OCI-LY7 (cell line): Measurements from ENCODE around the gene COL25A1. TPM values are rescaled to one million over a fixed set of nuclear protein-coding genes. Genes with fewer than 3 reads are reported as not detected.

Experiments
- BruUV-seq: library from RNA; stranded (reverse); fragments of 400-500 nt; replicated peaks from 2 replicates; lab custom pipeline; 2021; lab: Mats Ljungman, UMichigan
- CTCF ChIA-PET: fragments of 300-600 bp; sonication (Branson Sonifier 250); formaldehyde crosslinking; loops from one replicate; lab custom pipeline; 2022; ENCODE audit warnings: antibody characterized with exemption; ENCODE audit not compliant: unreplicated experiment; lab: Charles Lee
- POLR2A ChIA-PET: fragments of 300-600 bp; sonication (Branson Sonifier 250); formaldehyde crosslinking; loops from one replicate; lab custom pipeline; 2022; ENCODE audit warnings: antibody characterized with exemption; lab: Charles Lee
- DNase-seq: peaks from one replicate; pipeline ENCODE4 v3.0.0-alpha.2; 2015; ENCODE audit warnings: low spot score
- H2AFZ ChIP-seq: fragments of 200-600 bp; sonication (generic), shearing (Covaris generic); 2 replicates; pipeline ENCODE4 v1.6.1; 2014; ENCODE audit warnings: mild to moderate bottlenecking, antibody characterized with exemption, low read length, moderate library complexity
- H3K27ac ChIP-seq: fragments of 200-600 bp; sonication (generic); 2 replicates; pipeline ENCODE4 v1.5.1; 2014; ENCODE audit warnings: mixed run types, low read depth, mild to moderate bottlenecking, moderate library complexity, low read length, inconsistent platforms; ENCODE audit not compliant: poor library complexity, severe bottlenecking
- H3K36me3 ChIP-seq: fragments of 200-600 bp; sonication (generic); 2 replicates; pipeline ENCODE4 v1.6.1; 2014; ENCODE audit warnings: mild to moderate bottlenecking, antibody characterized with exemption, low read length, moderate library complexity, mixed read lengths; ENCODE audit not compliant: insufficient read depth
- H3K4me1 ChIP-seq: fragments of 200-600 bp; sonication (generic); 2 replicates; pipeline ENCODE4 v1.5.1; 2014; ENCODE audit warnings: mild to moderate bottlenecking, low read length; ENCODE audit not compliant: insufficient read depth, poor library complexity, severe bottlenecking
- H3K4me2 ChIP-seq: fragments of 200-600 bp; sonication (generic); 2 replicates; pipeline ENCODE4 v1.6.1; 2014; ENCODE audit warnings: mild to moderate bottlenecking, low read length
- H3K4me3 ChIP-seq: fragments of 200-600 bp; sonication (generic); 2 replicates; pipeline ENCODE4 v1.5.1; 2014; ENCODE audit warnings: mild to moderate bottlenecking, low read depth, low read length; ENCODE audit not compliant: poor library complexity, severe bottlenecking
- H3K79me2 ChIP-seq: fragments of 200-600 bp; sonication (generic); 2 replicates; pipeline ENCODE4 v1.6.1; 2016; ENCODE audit warnings: low read depth, mild to moderate bottlenecking, low read length, moderate library complexity, mixed read lengths; ENCODE audit not compliant: insufficient read depth
- H3K9me2 ChIP-seq: fragments of 200-600 bp; sonication (generic); 2 replicates; pipeline ENCODE4 v1.6.1; 2016; ENCODE audit warnings: mild to moderate bottlenecking, low read length, mixed read lengths; ENCODE audit not compliant: insufficient read depth
- H3K9me3 ChIP-seq: fragments of 200-600 bp; sonication (generic); 2 replicates; pipeline ENCODE4 v1.6.1; 2014; ENCODE audit warnings: mild to moderate bottlenecking, mixed run types, low read length, mixed read lengths
- H4K20me1 ChIP-seq: fragments of 200-600 bp; sonication (generic); 2 replicates; pipeline ENCODE4 v1.6.1; 2014; ENCODE audit warnings: mild to moderate bottlenecking, antibody characterized with exemption, low read length, moderate library complexity, mixed read lengths; ENCODE audit not compliant: insufficient read depth
- CTCF ChIP-seq: fragments of 200-600 bp; sonication (generic); conservative IDR thresholded peaks from 2 replicates; pipeline ENCODE4 v1.5.1; 2014; ENCODE audit warnings: mild to moderate bottlenecking, antibody characterized with exemption, low read length, moderate library complexity, mixed read lengths
- EZH2phosphoT487 ChIP-seq: fragments of 200-600 bp; sonication (generic); IDR thresholded peaks from 2 replicates; pipeline ENCODE4 v1.6.1; 2018; ENCODE audit warnings: low read depth, borderline replicate concordance, mild to moderate bottlenecking, mixed run types, antibody characterized with exemption, low read length, moderate library complexity, mixed read lengths
- intact Hi-C: fragments of 100-400 bp; cut with micrococcal nuclease; formaldehyde crosslinking; loops from one replicate; pipeline ENCODE4 v1.10.0; 2022; ENCODE audit not compliant: unreplicated experiment
- total RNA-seq, 2 experiments: library from RNA; depleted of rRNA in 1 of 2; stranded (reverse); fragments of >200 nt in 1 of 2; shearing (Covaris generic) in 1 of 2; gene quantifications; 2 replicates each; pipeline ENCODE4 v1.2.3, GENCODE V29; 2014 to 2022

Gene COL25A1
- total RNA-seq, 2 experiments from 2014 or later: not detected

- no peaks in the 10 kb centered on the region for H3K79me2 ChIP-seq
- ChIA-PET CTCF (no interaction called here), POLR2A (no interaction called here)
- H3K36me3 ChIP-seq: no peaks in the 10 kb centered on the region
- H3K4me1 ChIP-seq: no peaks in the 10 kb centered on the region
- no peaks in the 10 kb centered on the region for H4K20me1 ChIP-seq
- TF ChIP-seq EZH2phosphoT487 (no peak), CTCF (no peak)
- H3K27ac ChIP-seq: no peak overlapping the region
- H3K9me3 ChIP-seq: no peaks in the 10 kb centered on the region
- H3K4me2 ChIP-seq: no peak overlapping the region
- DNase-seq: no peak
- H3K9me2 ChIP-seq: no peaks in the 10 kb centered on the region
- intact Hi-C loops: no loop called here
- no peak overlapping the region for H3K4me3 ChIP-seq
- H2AFZ ChIP-seq: no peak overlapping the region
- BruUV-seq: no TSS peak
These were observed 347.6 kb downstream of the COL25A1 start for GRCh38 chr4:108954880-108955279.

GRCh38 chr4:108953941-108954340 is 348.5 kb downstream of the COL25A1 start:
- BruUV-seq: no TSS peak
- POLR2A ChIA-PET: no interaction called here
- DNase-seq: no peak
- TF ChIP-seq CTCF (no peak), EZH2phosphoT487 (no peak)
- CTCF ChIA-PET: no interaction called here
- Histone ChIP-seq H3K36me3 (no peaks in the 10 kb centered on the region), H4K20me1 (no peaks in the 10 kb centered on the region), H3K4me2 (no peak overlapping the region), H3K9me2 (no peaks in the 10 kb centered on the region), H2AFZ (no peak overlapping the region), H3K9me3 (no peaks in the 10 kb centered on the region), H3K4me1 (no peaks in the 10 kb centered on the region), H3K79me2 (no peaks in the 10 kb centered on the region), H3K27ac (no peak overlapping the region), H3K4me3 (no peak overlapping the region)
- intact Hi-C loops: no loop called here

- no peak for TF ChIP-seq EZH2phosphoT487
- TF ChIP-seq CTCF: no peak
- Histone ChIP-seq H3K4me2 (no peak overlapping the region), H3K4me1 (no peaks in the 10 kb centered on the region), H3K27ac (no peak overlapping the region), H3K36me3 (no peaks in the 10 kb centered on the region), H3K9me3 (no peaks in the 10 kb centered on the region), H4K20me1 (no peaks in the 10 kb centered on the region), H2AFZ (no peak overlapping the region), H3K79me2 (no peaks in the 10 kb centered on the region), H3K4me3 (no peak overlapping the region), H3K9me2 (no peaks in the 10 kb centered on the region)
- ChIA-PET POLR2A (no interaction called here), CTCF (no interaction called here)
- no TSS peak for BruUV-seq
- DNase-seq: no peak
- intact Hi-C loops: no loop called here
These were observed 352.1 kb downstream of the COL25A1 start for GRCh38 chr4:108950158-108950915.
